AG09319 (cell line): Measurements from ENCODE around the gene PTPRU.
"Not testable (repeated sequence)": the region's sequence is repeated elsewhere in the genome, so short reads cannot be mapped to it uniquely, and the experiment has no call there.

ENCODE experiments used
- DNase-seq: peaks from one replicate; pipeline ENCODE4 v3.0.0-alpha.2; 2010; ENCODE audit warnings: low read depth; ENCODE audit errors: extremely low read depth
- CTCF ChIP-seq: IDR thresholded peaks from 2 replicates; pipeline ENCODE4 v1.5.1; 2011; ENCODE audit warnings: low read depth, mild to moderate bottlenecking, inconsistent platforms, low read length, moderate library complexity

The PTPRU gene

GRCh38 chr1:29291756-29292155 is 55.4 kb downstream of the PTPRU start:
- no peak for TF ChIP-seq CTCF
- DNase-seq: no peak

- no peak for DNase-seq
- TF ChIP-seq CTCF: no peak
Observed at GRCh38 chr1:29292344-29292743, 56.0 kb downstream of the PTPRU start.

- no peak for DNase-seq
- no peak for TF ChIP-seq CTCF
Observed at GRCh38 chr1:29297450-29297849, 61.1 kb downstream of the PTPRU start.

- no peak for TF ChIP-seq CTCF
- no peak for DNase-seq
Observed at GRCh38 chr1:29298246-29298645, 61.9 kb downstream of the PTPRU start.

GRCh38 chr1:29299446-29299845 is 63.1 kb downstream of the PTPRU start:
- no peak for DNase-seq
- TF ChIP-seq CTCF: no peak

GRCh38 chr1:29301732-29302131 is 65.4 kb downstream of the PTPRU start:
- DNase-seq: not testable (repeated sequence)

GRCh38 chr1:29303201-29304024 is 67.1 kb downstream of the PTPRU start:
- no peak for DNase-seq
- TF ChIP-seq CTCF: no peak
